ENCODE results near the gene BNIP3. TPM values are rescaled to one million over a fixed set of nuclear protein-coding genes. Genes with fewer than 3 reads are reported as not detected.
"Not testable (repeated sequence)": the region's sequence is repeated elsewhere in the genome, so short reads cannot be mapped to it uniquely, and the experiment has no call there.

Gene BNIP3
- polyA plus RNA-seq, 2 donors: 17.4 to 23.9 TPM

GRCh38 chr10:131920151-131920550, 61.6 kb downstream of the BNIP3 start:
- Histone ChIP-seq H3K36me3 (ENCODE audit: control insufficient read depth in 2 of 2, insufficient read depth in 2 of 2, low read length in 1 of 2) (no peaks in the 10 kb centered on the region), H3K27me3 (ENCODE audit: control insufficient read depth in 1 of 2, insufficient read depth in 2 of 2, low read length in 2 of 2) (no peaks in the 10 kb centered on the region), H3K4me1 (ENCODE audit: control insufficient read depth in 2 of 2, insufficient read depth in 2 of 2, low read length in 1 of 2) (peaks cover 0 to 11% of the 10 kb centered on the region in 2 donors), H3K27ac (ENCODE audit: low read depth in 2 of 2, low read length in 1 of 2) (no peak overlapping the region), H3K4me3 (ENCODE audit: low read depth in 1 of 2, low read length in 2 of 2) (no peak overlapping the region), H3K9me3 (ENCODE audit: control insufficient read depth in 2 of 2, insufficient read depth in 1 of 2, low read depth in 1 of 2, low read length in 1 of 2) (no peaks in the 10 kb centered on the region)
- 93% methylated on average over 11 of the region's 11 CpGs for WGBS, 2 donors

GRCh38 chr10:131919461-131919860, 62.3 kb downstream of the BNIP3 start:
- H3K27me3 ChIP-seq (ENCODE audit: control insufficient read depth in 1 of 2, insufficient read depth in 2 of 2, low read length in 2 of 2); H3K9me3 ChIP-seq (ENCODE audit: control insufficient read depth in 2 of 2, insufficient read depth in 1 of 2, low read depth in 1 of 2, low read length in 1 of 2); H3K36me3 ChIP-seq (ENCODE audit: control insufficient read depth in 2 of 2, insufficient read depth in 2 of 2, low read length in 1 of 2); H3K4me3 ChIP-seq (ENCODE audit: low read depth in 1 of 2, low read length in 2 of 2); H3K27ac ChIP-seq (ENCODE audit: low read depth in 2 of 2, low read length in 1 of 2): not testable (repeated sequence)
- peaks cover 0 to 11% of the 10 kb centered on the region in 2 donors for H3K4me1 ChIP-seq (ENCODE audit: control insufficient read depth in 2 of 2, insufficient read depth in 2 of 2, low read length in 1 of 2)
- 92% methylated on average over 14 of the region's 14 CpGs for WGBS, 2 donors

Other genes starting within 250 kb of the BNIP3 start
- gene PPP2R2D, start 80.9 kb downstream of the BNIP3 start, polyA plus RNA-seq: 10 to 100 TPM; 14.5 to 19.3 TPM
- gene JAKMIP3, start 84.0 kb upstream of the BNIP3 start, polyA plus RNA-seq: under 1 TPM; 0.09 to 0.12 TPM
- gene DPYSL4, start 205.0 kb upstream of the BNIP3 start, polyA plus RNA-seq: under 1 TPM; 0.26 to 0.52 TPM

All from esophagus (tissue), 2 donors.